HepG2 (cell line): ENCODE measurements around the gene THADA. TPM values are rescaled to one million over a fixed set of nuclear protein-coding genes. Genes with fewer than 3 reads are reported as not detected.

Experiments
- CENPX ChIP-seq: sonication (generic); formaldehyde crosslinking; IDR thresholded peaks from 2 replicates; pipeline ENCODE4 v1.9.0; 2021; ENCODE audit warnings: mild to moderate bottlenecking, missing genetic modification reagents, moderate library complexity
- FOXK1 ChIP-seq: sonication (generic); formaldehyde crosslinking; IDR thresholded peaks from 2 replicates; pipeline ENCODE4 v1.4.0; 2020; ENCODE audit warnings: low read depth, missing genetic modification reagents, borderline replicate concordance
- GRHL1 ChIP-seq: sonication (generic); formaldehyde crosslinking; conservative IDR thresholded peaks from 2 replicates; pipeline ENCODE4 v1.8.0; 2022; ENCODE audit warnings: missing genetic modification reagents
- HMG20B ChIP-seq: conservative IDR thresholded peaks from 2 replicates; pipeline ENCODE4 v1.6.1; 2016; ENCODE audit warnings: missing genetic modification reagents, missing compliant biosample characterization
- HNF4G ChIP-seq, 2 experiments: sonication (generic) in 1 of 2; formaldehyde crosslinking in 1 of 2; IDR thresholded peaks; 2 replicates each; pipeline versions ENCODE4 v1.4.0 to v1.6.1; 2011 to 2020; ENCODE audit warnings: borderline replicate concordance in 2 of 2, low read depth in 2 of 2, mild to moderate bottlenecking in 2 of 2, low read length in 1 of 2, missing genetic modification reagents in 1 of 2, moderate library complexity in 1 of 2
- PAWR ChIP-seq: sonication (generic); formaldehyde crosslinking; IDR thresholded peaks from 2 replicates; pipeline ENCODE4 v1.4.0; 2020; ENCODE audit warnings: missing genetic modification reagents, mild to moderate bottlenecking, borderline replicate concordance
- RORA ChIP-seq: sonication (generic); formaldehyde crosslinking; IDR thresholded peaks from 2 replicates; pipeline ENCODE4 v1.5.0; 2020; ENCODE audit warnings: mild to moderate bottlenecking, missing genetic modification reagents, moderate library complexity
- TGIF2 ChIP-seq: IDR thresholded peaks from 2 replicates; pipeline ENCODE4 v1.6.1; 2016; ENCODE audit warnings: control low read depth, missing compliant biosample characterization
- YEATS4 ChIP-seq: sonication (generic); formaldehyde crosslinking; IDR thresholded peaks from 2 replicates; pipeline ENCODE4 v1.4.0; 2020; ENCODE audit warnings: missing genetic modification reagents, borderline replicate concordance
- ZFP37 ChIP-seq: sonication (generic); formaldehyde crosslinking; IDR thresholded peaks from 2 replicates; pipeline ENCODE4 v1.4.0; 2020; ENCODE audit warnings: missing genetic modification reagents, borderline replicate concordance
- ZKSCAN1 ChIP-seq: fragments of 150-350 bp; IDR thresholded peaks from 2 replicates; pipeline ENCODE4 v1.6.1; 2014; ENCODE audit warnings: low read length
- ZNF205 ChIP-seq: IDR thresholded peaks from 2 replicates; pipeline ENCODE4 v1.6.1; 2018; ENCODE audit warnings: missing biosample characterization, missing genetic modification reagents
- ZNF24 ChIP-seq: fragments of 450-650 bp; IDR thresholded peaks from 2 replicates; pipeline ENCODE4 v1.6.1; 2017; ENCODE audit warnings: antibody characterized with exemption, mild to moderate bottlenecking
- ZNF431 ChIP-seq: sonication (generic); formaldehyde crosslinking; IDR thresholded peaks from 2 replicates; pipeline ENCODE4 v1.9.0; 2022; ENCODE audit warnings: missing genetic modification reagents, low read depth, mild to moderate bottlenecking, borderline replicate concordance
- ZNF614 ChIP-seq: IDR thresholded peaks from 2 replicates; pipeline ENCODE4 v1.6.1; 2018; ENCODE audit warnings: missing biosample characterization, missing genetic modification reagents, inconsistent platforms, borderline replicate concordance
- ZNF766 ChIP-seq: sonication (generic); formaldehyde crosslinking; IDR thresholded peaks from 2 replicates; pipeline ENCODE4 v1.5.0; 2020; ENCODE audit warnings: missing genetic modification reagents, borderline replicate concordance
- ZSCAN21 ChIP-seq: sonication (generic); formaldehyde crosslinking; IDR thresholded peaks from 2 replicates; pipeline ENCODE4 v1.8.0; 2022; ENCODE audit warnings: mild to moderate bottlenecking, missing genetic modification reagents, moderate library complexity, borderline replicate concordance
- polyA plus RNA-seq, 8 experiments: library from polyadenylated mRNA; depleted of rRNA in 3 of 8; stranded (reverse) in 7 of 8; unstranded in 1 of 8; fragments of >200 nt; fragmentation: Illumina TruSeq in 4 of 8; extraction: Trizol in 4 of 8; gene quantifications; 2 replicates each; pipeline versions ENCODE4 v1.2.1 to v1.2.3, GENCODE V29; 2011 to 2016; ENCODE audit warnings: low read depth in 4 of 8, missing spikeins in 1 of 8, mixed read lengths in 1 of 8; ENCODE audit not compliant: insufficient read depth in 1 of 8
- total RNA-seq, 5 experiments: library from RNA; depleted of rRNA; stranded (reverse); fragments of >200 nt; fragmentation: Illumina TruSeq; extraction: Trizol; gene quantifications; 2 replicates each; pipeline ENCODE4 v1.2.3, GENCODE V29; 2016; ENCODE audit warnings: low read depth in 1 of 5
- TF ChIP-seq, protein P1 (sequence below): sonication (generic); formaldehyde crosslinking; IDR thresholded peaks from 2 replicates; pipeline ENCODE4 v1.5.0; 2020; ENCODE audit warnings: missing genetic modification reagents
- TF ChIP-seq, protein P2 (sequence below): IDR thresholded peaks from 2 replicates; pipeline ENCODE4 v1.6.1; 2016; ENCODE audit warnings: missing compliant biosample characterization, missing genetic modification reagents, borderline replicate concordance
- TF ChIP-seq, protein P3 (sequence below): sonication (generic); formaldehyde crosslinking; IDR thresholded peaks from 2 replicates; pipeline ENCODE4 v1.4.0; 2020; ENCODE audit warnings: mild to moderate bottlenecking, missing genetic modification reagents, borderline replicate concordance
- TF ChIP-seq, protein P4 (sequence below): IDR thresholded peaks from 2 replicates; pipeline ENCODE4 v1.6.1; 2016; ENCODE audit warnings: missing genetic modification reagents, missing compliant biosample characterization

Gene THADA
- total and polyA plus RNA-seq, 2 of the 13 experiments (the other 11 are each of a cell fraction or from before 2014, with no cell fraction given) = 12.7 to 21.7 TPM

- TF ChIP-seq HNF4G (IDR thresholded peaks at IDR 0.05; ENCODE audit: borderline replicate concordance, low read depth, low read length) = peak; percentile 93
- TF ChIP-seq HNF4G (CRISPR knock-in tag; IDR thresholded peaks at IDR 0.05; ENCODE audit: borderline replicate concordance, low read depth) = peak; percentile 82; the same call in 1 of the 2 replicates
- peak; percentile 53; the same call in 1 of the 2 replicates for TF ChIP-seq PAWR (CRISPR knock-in tag)
- TF ChIP-seq, protein P1, sequence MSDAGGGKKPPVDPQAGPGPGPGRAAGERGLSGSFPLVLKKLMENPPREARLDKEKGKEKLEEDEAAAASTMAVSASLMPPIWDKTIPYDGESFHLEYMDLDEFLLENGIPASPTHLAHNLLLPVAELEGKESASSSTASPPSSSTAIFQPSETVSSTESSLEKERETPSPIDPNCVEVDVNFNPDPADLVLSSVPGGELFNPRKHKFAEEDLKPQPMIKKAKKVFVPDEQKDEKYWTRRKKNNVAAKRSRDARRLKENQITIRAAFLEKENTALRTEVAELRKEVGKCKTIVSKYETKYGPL (CRISPR knock-in tag) = no peak
- TF ChIP-seq, protein P2, sequence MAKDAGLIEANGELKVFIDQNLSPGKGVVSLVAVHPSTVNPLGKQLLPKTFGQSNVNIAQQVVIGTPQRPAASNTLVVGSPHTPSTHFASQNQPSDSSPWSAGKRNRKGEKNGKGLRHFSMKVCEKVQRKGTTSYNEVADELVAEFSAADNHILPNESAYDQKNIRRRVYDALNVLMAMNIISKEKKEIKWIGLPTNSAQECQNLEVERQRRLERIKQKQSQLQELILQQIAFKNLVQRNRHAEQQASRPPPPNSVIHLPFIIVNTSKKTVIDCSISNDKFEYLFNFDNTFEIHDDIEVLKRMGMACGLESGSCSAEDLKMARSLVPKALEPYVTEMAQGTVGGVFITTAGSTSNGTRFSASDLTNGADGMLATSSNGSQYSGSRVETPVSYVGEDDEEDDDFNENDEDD = peak; percentile 71; the same call in 1 of the 2 replicates
- TF ChIP-seq GRHL1 (CRISPR knock-in tag) = no peak
- TF ChIP-seq RORA (CRISPR knock-in tag) = 0 out of 2 replicates have a peak, but pooled peaks have one; percentile 9
- peak; percentile 71 for TF ChIP-seq YEATS4 (CRISPR knock-in tag)
- TF ChIP-seq CENPX (CRISPR knock-in tag) = no peak
- TF ChIP-seq ZSCAN21 (CRISPR knock-in tag) = peak; percentile 97
- no peak for TF ChIP-seq ZFP37 (CRISPR knock-in tag)
- TF ChIP-seq FOXK1 (CRISPR knock-in tag) = peak; percentile 86; the same call in 1 of the 2 replicates
- TF ChIP-seq HMG20B = peak; percentile 83
- TF ChIP-seq, protein P3, sequence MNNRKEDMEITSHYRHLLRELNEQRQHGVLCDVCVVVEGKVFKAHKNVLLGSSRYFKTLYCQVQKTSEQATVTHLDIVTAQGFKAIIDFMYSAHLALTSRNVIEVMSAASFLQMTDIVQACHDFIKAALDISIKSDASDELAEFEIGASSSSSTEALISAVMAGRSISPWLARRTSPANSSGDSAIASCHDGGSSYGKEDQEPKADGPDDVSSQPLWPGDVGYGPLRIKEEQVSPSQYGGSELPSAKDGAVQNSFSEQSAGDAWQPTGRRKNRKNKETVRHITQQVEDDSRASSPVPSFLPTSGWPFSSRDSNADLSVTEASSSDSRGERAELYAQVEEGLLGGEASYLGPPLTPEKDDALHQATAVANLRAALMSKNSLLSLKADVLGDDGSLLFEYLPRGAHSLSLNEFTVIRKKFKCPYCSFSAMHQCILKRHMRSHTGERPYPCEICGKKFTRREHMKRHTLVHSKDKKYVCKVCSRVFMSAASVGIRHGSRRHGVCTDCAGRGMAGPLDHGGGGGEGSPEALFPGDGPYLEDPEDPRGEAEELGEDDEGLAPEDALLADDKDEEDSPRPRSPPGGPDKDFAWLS (CRISPR knock-in tag) = 0 out of 2 replicates have a peak, but pooled peaks have one; percentile 23
- TF ChIP-seq, protein P4, sequence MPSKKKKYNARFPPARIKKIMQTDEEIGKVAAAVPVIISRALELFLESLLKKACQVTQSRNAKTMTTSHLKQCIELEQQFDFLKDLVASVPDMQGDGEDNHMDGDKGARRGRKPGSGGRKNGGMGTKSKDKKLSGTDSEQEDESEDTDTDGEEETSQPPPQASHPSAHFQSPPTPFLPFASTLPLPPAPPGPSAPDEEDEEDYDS = peak; percentile 31; the same call in 1 of the 2 replicates
- peak; percentile 95 for TF ChIP-seq TGIF2 (CRISPR knock-in tag)
- peak; percentile 55; the same call in 1 of the 2 replicates for TF ChIP-seq ZNF431 (CRISPR knock-in tag)
- TF ChIP-seq ZNF766 (CRISPR knock-in tag) = peak; percentile 58; the same call in 1 of the 2 replicates
- peak; percentile 45; the same call in 1 of the 2 replicates for TF ChIP-seq ZNF24
- peak; percentile 81; the same call in 1 of the 2 replicates for TF ChIP-seq ZNF205
- peak; percentile 99 for TF ChIP-seq ZNF614
- no peak for TF ChIP-seq ZKSCAN1
These were observed 301.8 kb downstream of the THADA start (continued) for GRCh38 chr2:43293744-43294695.
